Cardiac fibroblast (primary cell): ENCODE results near the gene TATDN2.

ENCODE experiments used
- DNase-seq, 2 donors: peaks; one replicate each; pipeline versions ENCODE4 v3.0.0 to v3.0.0-alpha.2; 2010; ENCODE audit warnings: low read depth in 2 of 2
- H3K4me3 ChIP-seq, 2 donors: replicated peaks in 1 of 2; 1 replicate in 1 of 2; 2 replicates in 1 of 2; pipeline ENCODE4 v1.5.1; 2011; ENCODE audit warnings: low read depth in 2 of 2, low read length in 2 of 2, mild to moderate bottlenecking in 2 of 2, moderate library complexity in 1 of 2
- CTCF ChIP-seq: IDR thresholded peaks from one replicate; pipeline ENCODE4 v1.5.1; 2011; ENCODE audit warnings: low read depth, mild to moderate bottlenecking, low read length, inconsistent platforms

TATDN2 gene

GRCh38 chr3:10235551-10235950, 12.7 kb upstream of the TATDN2 start:
- DNase-seq: no peak
- TF ChIP-seq CTCF: no peak
- no peak overlapping the region for H3K4me3 ChIP-seq

- no peak overlapping the region for H3K4me3 ChIP-seq
- DNase-seq: no peak
- TF ChIP-seq CTCF: no peak
These were observed 9.7 kb upstream of the TATDN2 start for GRCh38 chr3:10238345-10239183.

- H3K4me3 ChIP-seq: no peak overlapping the region
- DNase-seq: no peak
- TF ChIP-seq CTCF: no peak
These were observed 7.5 kb upstream of the TATDN2 start for GRCh38 chr3:10240799-10241198.

GRCh38 chr3:10242182-10243065, 5.8 kb upstream of the TATDN2 start:
- no peak overlapping the region for H3K4me3 ChIP-seq
- peak; percentile 34 to 38 for DNase-seq
- no peak for TF ChIP-seq CTCF

GRCh38 chr3:10244009-10244408, 4.2 kb upstream of the TATDN2 start:
- H3K4me3 ChIP-seq: no peak overlapping the region
- DNase-seq: no peak
- TF ChIP-seq CTCF: no peak

- TF ChIP-seq CTCF: no peak
- DNase-seq: no peak
- no peak overlapping the region for H3K4me3 ChIP-seq
These were observed 3.1 kb upstream of the TATDN2 start for GRCh38 chr3:10245081-10245712.
